ENCODE data around the gene SPECC1.

DNA sequence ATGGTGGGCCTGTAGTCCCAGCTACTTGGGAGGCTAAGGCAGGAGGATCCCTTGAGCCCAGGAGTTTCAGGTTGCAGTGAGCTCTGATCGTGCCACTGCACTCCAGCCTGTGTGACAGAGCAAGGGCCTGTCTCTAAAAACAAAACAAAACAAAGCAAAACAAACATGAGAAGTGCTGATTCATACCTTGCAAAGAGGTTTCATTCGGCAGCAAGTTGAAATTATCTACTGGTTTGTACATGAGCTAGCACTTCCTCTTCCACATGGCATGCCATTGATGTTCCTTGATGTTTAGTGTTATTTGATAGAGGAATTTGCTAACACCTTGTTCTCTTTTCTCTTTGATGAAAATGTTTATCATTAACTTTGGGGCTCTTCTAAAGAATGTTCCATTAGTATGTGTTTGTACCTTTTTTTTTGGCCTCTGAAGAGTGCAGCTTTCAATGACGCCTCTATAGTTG is 50.6 kb downstream of the SPECC1 start:
- TF ChIP-seq EP300 (IDR thresholded peaks at IDR 0.05; ENCODE audit: borderline replicate concordance in 1 of 2, control insufficient read depth in 1 of 2, low read depth in 2 of 2, low read length in 2 of 2) (no peak; a peak in 1 of 4 replicates), ZNF24 (IDR thresholded peaks at IDR 0.05) (no peak), ZBED1 (IDR thresholded peaks at IDR 0.05; ENCODE audit: borderline replicate concordance) (no peak), POLR2AphosphoS5 (IDR thresholded peaks at IDR 0.05; ENCODE audit: low read length) (no peak), RELA (IDR thresholded peaks at IDR 0.05; ENCODE audit: borderline replicate concordance, partially characterized antibody) (no peak), POLR2A (IDR thresholded peaks at IDR 0.05; ENCODE audit: low read depth, low read length) (no peak), TAF1 (IDR thresholded peaks at IDR 0.05; ENCODE audit: borderline replicate concordance, low read depth, low read length) (no peak), MEF2A (IDR thresholded peaks at IDR 0.05; ENCODE audit: insufficient read depth, low read depth, low read length) (no peak), CHD2 (IDR thresholded peaks at IDR 0.05; ENCODE audit: borderline replicate concordance, low read depth, low read length) (no peak)
